Stimulated activated CD8-positive, alpha-beta memory T cell treated with anti-CD3 and anti-CD28 coated beads, Interleukin-12 subunit alpha, Interleukin-12 subunit beta, amount 100 ng/mL, for 24 hours (primary cell): ENCODE data around the gene LHFPL2.

Experiments
- DNase-seq: peaks from one replicate; pipeline ENCODE4 v3.0.0-alpha.2; 2020; ENCODE audit errors: extremely low read depth

The LHFPL2 gene

GRCh38 chr5:78595458-78595921 is 53.1 kb downstream of the LHFPL2 start:
- DNase-seq, result no peak

DNA sequence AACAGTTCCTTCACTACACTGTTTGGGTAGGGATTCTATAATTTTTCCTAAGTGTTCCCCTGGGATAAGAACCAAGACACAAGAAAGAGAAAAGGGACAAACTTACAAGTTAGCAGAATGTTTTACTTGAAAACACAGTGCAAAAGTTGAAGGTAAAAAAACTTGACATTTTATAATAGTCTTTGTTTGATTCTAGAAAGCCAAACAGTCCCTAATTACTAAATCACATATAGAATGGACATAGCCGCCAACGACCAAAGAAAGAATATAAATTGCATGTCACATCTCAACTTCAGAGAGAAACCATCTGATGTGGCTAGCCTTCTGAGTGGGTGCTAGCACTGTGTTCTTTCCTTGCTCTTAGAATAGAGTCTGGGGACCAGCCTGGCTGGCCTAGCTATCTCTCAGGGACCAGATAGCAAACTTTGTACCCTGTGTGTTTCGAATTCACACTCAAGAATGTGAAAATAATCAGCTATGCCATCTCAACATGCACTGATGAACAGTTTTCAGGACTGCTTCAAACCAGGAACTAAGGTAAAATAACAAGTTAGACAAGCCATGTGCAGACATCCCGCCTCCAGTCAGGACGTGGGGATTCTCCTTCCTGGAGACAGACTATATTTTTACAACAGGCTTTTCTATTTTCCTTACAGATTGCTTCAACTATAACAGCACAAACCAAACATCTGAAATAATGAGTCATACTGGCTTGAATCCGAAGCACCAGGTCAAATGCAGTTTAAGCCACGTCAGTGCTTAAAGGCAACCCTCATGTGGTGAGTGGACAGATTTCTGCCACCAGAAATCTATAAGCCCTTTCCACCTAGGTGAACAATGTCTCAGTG is 53.7 kb downstream of the LHFPL2 start:
- DNase-seq, result no peak

DNA sequence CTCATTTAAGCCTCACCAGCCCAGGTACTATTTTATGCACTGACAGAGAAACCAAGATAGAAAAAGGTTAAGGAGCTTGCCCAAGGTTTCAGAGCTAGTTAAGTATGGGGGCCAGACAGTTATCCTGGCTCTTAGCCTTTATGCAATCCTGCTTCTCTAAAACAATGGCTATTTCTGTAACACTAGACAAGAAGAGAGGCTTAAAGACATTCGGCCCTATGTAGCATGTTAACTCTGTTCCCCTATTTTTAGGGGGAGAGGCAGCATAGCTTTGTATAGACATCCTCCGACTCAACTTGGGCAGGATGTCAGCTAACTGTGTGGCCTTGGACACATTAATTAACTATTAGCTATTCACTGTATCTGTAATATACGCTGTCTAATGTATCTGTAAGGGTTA is 54.6 kb downstream of the LHFPL2 start:
- DNase-seq, result no peak

- DNase-seq, result no peak
Observed at GRCh38 chr5:78593465-78593864, 55.1 kb downstream of the LHFPL2 start.

- no peak for DNase-seq
Observed at GRCh38 chr5:78592735-78593386, 55.7 kb downstream of the LHFPL2 start.

- DNase-seq, result no peak
Observed at GRCh38 chr5:78591972-78592700, 56.4 kb downstream of the LHFPL2 start.

DNA sequence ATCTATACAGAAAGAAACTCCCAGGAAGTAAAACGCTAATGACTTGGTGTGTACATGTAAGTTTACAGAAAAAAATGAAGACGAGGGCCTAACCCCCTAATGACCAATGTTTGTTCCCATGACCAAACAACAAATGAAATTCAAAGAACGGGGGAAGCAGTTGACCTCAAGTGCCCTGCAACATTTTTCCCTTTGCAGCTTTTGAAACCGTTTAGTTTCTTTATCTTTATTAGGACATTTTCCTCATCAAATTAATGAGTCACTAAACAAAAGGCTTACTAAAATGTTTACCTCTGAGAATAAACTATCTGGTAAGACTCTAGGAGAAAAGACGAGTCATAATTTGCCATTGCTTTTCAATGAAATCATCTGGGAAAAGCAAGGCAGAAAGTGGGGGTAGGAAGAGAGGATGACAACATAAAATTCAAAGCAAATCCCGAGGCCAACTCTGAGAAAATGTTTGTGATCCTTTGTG is 57.4 kb downstream of the LHFPL2 start:
- DNase-seq, result no peak

DNA sequence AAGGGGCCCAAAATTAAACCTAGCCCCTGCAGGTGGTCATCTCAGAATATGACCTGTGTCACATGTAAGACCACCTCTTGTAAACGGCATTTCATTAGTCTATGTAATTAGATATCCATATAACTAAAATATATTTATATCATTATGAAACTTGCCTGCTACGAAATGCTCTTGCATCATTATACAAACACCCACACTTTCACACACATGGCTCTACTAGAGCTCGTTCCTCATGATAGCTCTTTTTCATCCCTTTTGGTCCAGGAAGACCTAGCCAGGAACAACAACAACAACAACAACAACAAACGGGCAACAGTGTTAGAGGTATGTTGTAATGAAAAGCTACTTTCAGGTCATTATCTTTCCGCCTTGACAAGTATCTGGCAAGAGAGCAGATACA is 58.6 kb downstream of the LHFPL2 start:
- no peak for DNase-seq

DNA sequence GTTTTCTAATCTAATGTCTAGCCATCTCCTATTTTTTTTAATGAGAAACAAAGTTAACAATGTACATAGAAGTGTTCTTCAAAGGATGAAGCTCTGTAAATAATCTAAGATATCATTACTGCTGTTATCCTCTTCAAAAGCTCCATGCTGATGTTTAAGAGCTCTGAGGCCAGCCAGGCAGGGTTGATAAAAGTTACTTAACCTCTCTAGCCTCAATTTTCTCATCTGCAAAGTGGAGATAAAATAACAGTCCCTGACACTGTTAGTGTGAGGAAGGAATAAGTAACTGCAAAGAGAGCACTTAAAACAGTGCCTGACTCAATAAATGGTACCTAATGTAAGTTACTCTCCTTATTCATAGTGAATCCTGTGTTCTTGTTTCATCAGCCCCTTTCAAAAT is 60.1 kb downstream of the LHFPL2 start:
- no peak for DNase-seq

DNA sequence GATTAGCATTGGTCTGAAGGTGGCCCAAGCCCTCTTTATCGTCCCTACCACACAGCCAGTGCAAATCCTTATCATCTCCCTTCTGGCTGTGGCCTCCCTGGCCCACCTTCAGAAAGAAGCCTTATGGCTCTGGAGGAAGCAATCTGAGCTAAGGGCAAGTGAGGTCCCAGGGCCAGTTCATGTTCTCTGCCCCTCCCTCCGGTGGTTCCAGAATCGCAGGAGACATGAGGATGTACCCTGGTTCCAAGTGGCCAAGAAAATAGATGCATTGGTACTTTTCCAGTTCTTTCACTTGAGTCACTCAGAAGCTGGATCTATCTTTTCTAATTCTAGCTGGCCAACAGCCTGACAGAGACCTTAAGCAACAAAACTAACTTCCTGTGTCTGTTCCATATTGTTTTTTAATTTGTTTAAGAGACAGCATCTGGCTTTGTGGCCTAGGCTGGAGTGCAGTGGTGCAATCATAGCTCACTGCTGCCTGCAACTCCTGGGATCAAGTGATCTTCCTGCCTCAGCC is 60.7 kb downstream of the LHFPL2 start:
- DNase-seq, result no peak

DNA sequence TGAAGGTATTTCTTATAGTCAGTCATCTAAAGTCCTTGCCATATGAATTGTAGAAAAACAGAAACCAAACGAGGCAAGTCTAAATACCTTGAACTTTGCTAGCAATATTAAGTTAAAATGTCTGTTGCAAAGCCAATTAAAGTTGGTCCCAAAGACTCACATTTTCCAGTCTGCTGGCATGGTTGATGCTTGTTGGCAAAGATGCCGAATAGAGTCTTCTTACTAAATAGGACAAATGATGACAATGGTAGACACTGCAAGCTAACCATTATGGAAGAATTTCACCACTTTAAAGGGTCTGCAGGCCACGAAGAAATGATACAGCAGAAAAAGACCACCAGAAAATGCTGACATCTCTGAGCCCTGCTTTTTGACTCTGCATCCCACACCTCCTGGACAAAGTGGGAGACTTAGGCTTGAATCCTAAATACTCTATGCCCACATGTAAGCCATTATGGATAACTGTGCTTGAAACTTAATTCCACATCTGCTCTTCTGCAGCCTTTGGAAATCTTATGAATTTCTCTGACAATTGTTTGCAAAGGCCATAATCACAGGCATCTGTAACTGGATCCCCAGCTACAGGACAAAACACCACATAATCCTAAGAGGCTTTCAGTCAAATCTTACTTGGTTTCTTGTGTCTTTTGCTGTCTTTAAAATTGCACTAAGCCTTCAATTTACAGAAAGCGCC is 61.3 kb downstream of the LHFPL2 start:
- DNase-seq, result no peak

GRCh38 chr5:78586251-78586650 is 62.3 kb downstream of the LHFPL2 start:
- DNase-seq, result no peak

DNA sequence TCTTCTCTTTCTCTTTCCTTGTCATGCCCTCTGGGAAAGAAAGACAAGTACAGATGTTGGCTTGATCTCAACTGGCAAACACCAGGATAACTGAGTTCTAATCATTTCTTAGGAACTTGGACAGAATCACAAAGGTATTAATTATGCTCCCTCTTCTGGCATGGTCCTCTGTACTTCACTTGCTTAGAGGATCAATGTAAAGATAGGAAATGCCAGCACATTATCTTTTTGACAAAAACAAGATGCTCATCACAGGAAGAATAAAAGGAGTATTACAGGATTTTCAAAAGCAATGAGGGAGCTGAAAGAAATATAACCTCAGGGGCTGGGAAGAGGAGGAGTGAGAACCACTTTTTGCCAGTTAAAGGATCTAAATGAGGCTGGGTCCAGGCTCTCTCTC is 70.6 kb downstream of the LHFPL2 start:
- no peak for DNase-seq

DNA sequence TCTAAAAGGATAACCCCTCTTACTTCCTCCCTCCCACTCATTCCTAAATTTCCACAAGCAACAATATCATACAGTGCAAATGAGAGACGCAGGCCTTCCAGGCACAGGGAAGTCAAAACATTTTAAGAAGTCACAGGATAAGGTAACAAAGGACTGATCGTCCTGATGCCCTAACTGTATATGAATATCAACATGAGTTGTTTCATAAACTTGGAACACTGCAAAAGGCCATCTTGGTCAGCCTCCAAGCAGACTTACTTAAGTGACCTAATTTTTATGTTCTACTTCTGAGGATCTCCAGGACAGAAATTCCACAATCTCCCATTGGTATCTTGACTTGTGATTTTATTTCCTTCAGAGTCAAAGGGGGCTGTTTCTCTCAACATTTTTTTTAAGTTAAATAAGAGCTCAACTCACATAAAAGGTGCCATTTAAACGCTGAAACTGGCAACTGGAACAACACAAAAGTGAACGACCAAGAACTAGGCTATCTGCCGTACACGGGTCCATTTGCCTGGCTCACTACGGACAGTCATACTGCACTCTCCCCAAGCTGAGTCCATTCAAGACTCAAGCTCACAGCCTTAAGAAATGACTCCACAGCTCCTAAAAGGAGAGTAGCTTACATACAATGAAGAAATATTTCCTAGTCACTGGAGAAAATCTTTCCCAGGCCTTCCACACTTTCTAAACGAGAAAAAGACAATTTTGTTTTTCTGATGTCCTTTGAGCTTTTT is 71.3 kb downstream of the LHFPL2 start:
- DNase-seq, result no peak

DNA sequence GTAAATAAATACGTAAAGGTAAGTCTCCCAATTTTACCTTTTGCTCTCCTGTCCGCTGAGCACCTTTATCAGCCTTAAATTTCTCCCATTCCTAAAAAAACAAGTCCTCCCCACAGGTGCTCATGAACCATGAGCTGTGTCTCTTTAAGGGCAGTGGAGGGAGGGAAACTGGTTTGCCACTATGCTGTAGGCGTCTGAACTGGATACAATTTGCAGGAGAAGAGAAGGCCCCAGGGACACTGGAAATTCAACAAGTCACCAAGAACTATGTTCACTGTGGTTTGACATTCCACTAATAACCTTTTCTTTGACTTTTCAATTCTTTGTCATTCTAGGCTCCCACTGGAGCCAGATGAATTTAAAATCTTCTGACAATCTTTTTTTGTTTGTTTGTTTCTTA is 72.2 kb downstream of the LHFPL2 start:
- no peak for DNase-seq

- DNase-seq, result no peak
Observed at GRCh38 chr5:78574731-78575161, 73.8 kb downstream of the LHFPL2 start.

GRCh38 chr5:78574131-78574673 is 74.4 kb downstream of the LHFPL2 start:
- no peak for DNase-seq

- no peak for DNase-seq
Observed at GRCh38 chr5:78573318-78573717, 75.3 kb downstream of the LHFPL2 start.

DNA sequence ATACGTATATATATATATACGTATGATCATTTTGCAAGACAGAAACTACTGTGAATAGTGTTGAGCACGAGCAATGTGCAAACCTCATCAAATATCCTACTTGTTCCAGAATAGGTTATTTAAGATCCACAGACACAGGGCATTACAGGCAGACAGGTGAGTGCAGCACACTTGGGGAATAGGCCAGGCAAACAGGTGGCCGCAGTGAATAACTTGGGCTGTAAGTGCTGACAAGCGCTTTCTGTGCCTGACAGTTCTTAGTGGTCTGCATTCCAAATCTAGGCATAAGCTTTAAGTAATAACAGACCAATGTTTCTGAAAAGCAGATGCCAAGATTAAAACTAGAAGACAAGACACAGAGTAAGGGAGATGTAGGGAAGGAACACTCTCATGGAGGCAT is 77.9 kb downstream of the LHFPL2 start:
- DNase-seq, result no peak

GRCh38 chr5:78569441-78569840 is 79.1 kb downstream of the LHFPL2 start:
- DNase-seq, result no peak

DNA sequence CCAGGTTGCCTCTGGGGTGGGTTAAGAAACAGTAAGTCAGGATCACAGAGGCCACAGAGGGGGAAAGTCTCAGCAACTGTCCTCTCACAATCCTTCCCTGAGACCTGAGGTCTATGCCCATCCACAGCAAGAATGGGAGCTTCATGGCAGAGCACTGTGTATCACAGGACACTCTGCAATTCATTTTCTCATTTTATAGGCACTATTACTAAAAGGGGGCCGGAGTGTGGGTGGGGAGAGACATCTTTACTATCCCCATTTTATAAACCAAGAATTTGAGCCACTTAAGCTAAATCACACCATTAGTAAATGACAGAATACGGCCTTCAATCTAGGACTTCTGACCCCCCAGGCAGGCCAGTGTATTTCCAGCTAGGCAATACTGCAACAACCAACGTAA is 79.9 kb downstream of the LHFPL2 start:
- DNase-seq, result no peak
